Activated CD4-positive, CD25-positive, alpha-beta regulatory T cell treated with anti-CD3 and anti-CD28 coated beads, Interleukin-2, amount 50 U/mL, for 16 hours (primary cell): Measurements from ENCODE around the gene PTDSS2.
"Not testable (repeated sequence)": the region's sequence is repeated elsewhere in the genome, so short reads cannot be mapped to it uniquely, and the experiment has no call there.

ENCODE experiments used
- DNase-seq: peaks from one replicate; pipeline ENCODE4 v3.0.0-alpha.2; 2020; ENCODE audit warnings: low read depth, low spot score

Gene PTDSS2

GRCh38 chr11:413120-414081, 36.7 kb upstream of the PTDSS2 start:
- DNase-seq = no peak

- DNase-seq = no peak
These were observed 35.7 kb upstream of the PTDSS2 start for GRCh38 chr11:414318-414857.

- DNase-seq = no peak
These were observed 34.4 kb upstream of the PTDSS2 start for GRCh38 chr11:415640-416041.

GRCh38 chr11:416051-416756, 33.9 kb upstream of the PTDSS2 start:
- DNase-seq = no peak

- no peak for DNase-seq
These were observed 33.1 kb upstream of the PTDSS2 start for GRCh38 chr11:416757-417621.

GRCh38 chr11:417652-418342, 32.3 kb upstream of the PTDSS2 start:
- no peak for DNase-seq

GRCh38 chr11:418343-419247, 31.5 kb upstream of the PTDSS2 start:
- DNase-seq = no peak

- DNase-seq = no peak
These were observed 30.7 kb upstream of the PTDSS2 start for GRCh38 chr11:419248-420005.

GRCh38 chr11:420054-420910, 29.8 kb upstream of the PTDSS2 start:
- DNase-seq = no peak

- no peak for DNase-seq
These were observed 29.2 kb upstream of the PTDSS2 start for GRCh38 chr11:420911-421321.

- no peak for DNase-seq
These were observed 27.8 kb upstream of the PTDSS2 start for GRCh38 chr11:422249-422656.

GRCh38 chr11:424232-424631, 25.8 kb upstream of the PTDSS2 start:
- no peak for DNase-seq

- not testable (repeated sequence) for DNase-seq
These were observed 25.3 kb upstream of the PTDSS2 start for GRCh38 chr11:424766-425165.

- no peak for DNase-seq
These were observed 24.8 kb upstream of the PTDSS2 start for GRCh38 chr11:425301-425700.

- DNase-seq = no peak
These were observed 23.2 kb upstream of the PTDSS2 start for GRCh38 chr11:426851-427250.

- no peak for DNase-seq
These were observed 21.8 kb upstream of the PTDSS2 start for GRCh38 chr11:428295-428694.

- DNase-seq = no peak
These were observed 20.7 kb upstream of the PTDSS2 start for GRCh38 chr11:429391-429790.

- DNase-seq = no peak
These were observed 20.1 kb upstream of the PTDSS2 start for GRCh38 chr11:429931-430456.
